Pancreas (tissue), 10 donors: ENCODE measurements around the gene ABRACL. TPM values are rescaled to one million over a fixed set of nuclear protein-coding genes. Genes with fewer than 3 reads are reported as not detected.

Source experiments
- ATAC-seq, 4 donors: fragments of 200-7000 bp; cut with Tn5 transposase; one replicate each; pipeline versions ENCODE4 v1.8.0 to v1.9.1; 2020; ENCODE audit warnings: mild to moderate bottlenecking in 4 of 4, moderate library complexity in 4 of 4
- DNase-seq, 6 donors: peaks; one replicate each; pipeline ENCODE4 v3.0.0-alpha.2; 2020
- FAIRE-seq: peaks from 2 replicates; lab custom pipeline; 2012; peaks lifted over from hg19 to GRCh38; lab: Jason Lieb, UNC
- H3K27ac ChIP-seq, 4 donors: fragments of 200-600 bp; sonication (generic); 1 replicate in 3 of 4; 2 replicates in 1 of 4; pipeline versions ENCODE4 v1.5.0 to v1.8.0; 2020
- H3K27me3 ChIP-seq, 4 donors: fragments of 200-600 bp; one replicate each; pipeline ENCODE4 v1.8.0; 2021
- H3K36me3 ChIP-seq, 3 donors: fragments of 200-600 bp; sonication (generic) in 1 of 3; one replicate each; pipeline versions ENCODE4 v1.5.0 to v1.8.0; 2020 to 2021
- H3K4me1 ChIP-seq, 3 donors: fragments of 200-600 bp; one replicate each; pipeline ENCODE4 v1.8.0; 2021
- H3K4me3 ChIP-seq, 4 donors: fragments of 200-600 bp; sonication (generic) in 2 of 4; one replicate each; pipeline versions ENCODE4 v1.5.0 to v1.8.0; 2020 to 2021
- H3K9me3 ChIP-seq, 4 donors: fragments of 200-600 bp; one replicate each; pipeline ENCODE4 v1.8.0; 2021
- WGBS, 2 donors: extraction: QIAGEN DNeasy Blood & Tissue Kit; methylation state at CpG; one replicate each; pipeline ENCODE4 v1.1.7; 2013; 5-methylcytosine and 5-hydroxymethylcytosine counted together
- intact Hi-C, 3 donors: fragments of 100-400 bp; cut with DNase I; formaldehyde crosslinking; loops; one replicate each; pipeline versions ENCODE4 v1.11.1 to v1.14.2; 2022
- polyA plus RNA-seq, 2 donors: library from polyadenylated mRNA; stranded (reverse); fragments of 200-250 nt; gene quantifications; one replicate each; pipeline ENCODE4 v1.2.3, GENCODE V29; 2013
- total RNA-seq, 6 donors: library from RNA; stranded (reverse); fragmentation: NEBNext Ultra II Directional in 4 of 6; extraction: Animal tissue kit (Norgen Biotek cat#: 25700) in 4 of 6; gene quantifications; one replicate each; pipeline versions ENCODE4 v1.2.1 to v1.2.4, GENCODE V29; 2021 to 2023
- TF ChIP-seq, protein P1 (sequence below), 4 donors: fragments of 200-600 bp; sonication (generic) in 3 of 4; IDR thresholded peaks; one replicate each; pipeline versions ENCODE4 v1.5.0 to v1.8.0; 2021; ENCODE audit warnings: antibody characterized with exemption in 4 of 4
- donor health status: healthy with polysubstance abuse.
- donor health status: DM: no; HTN: no; CAD: no; lungs with moderate emphysema.
- donor health status: DM: no; HTN: no; CAD: no.
- donor health status: control.
- donor health status: control.
- donor health status: Bipolar disorder and iron deficiency.
- donor health status: DM: yes; HTN: yes; CAD: no.
- donor health status: DM: no; HTN: no; CAD: no.
- donor health status: DM: no; HTN: no; CAD: no.
- donor health status: DM: yes; HTN: yes; CAD: no.

Gene ABRACL
- total and polyA plus RNA-seq, 8 donors, result 3.8 to 19.2 (median 8.2) TPM

DNA sequence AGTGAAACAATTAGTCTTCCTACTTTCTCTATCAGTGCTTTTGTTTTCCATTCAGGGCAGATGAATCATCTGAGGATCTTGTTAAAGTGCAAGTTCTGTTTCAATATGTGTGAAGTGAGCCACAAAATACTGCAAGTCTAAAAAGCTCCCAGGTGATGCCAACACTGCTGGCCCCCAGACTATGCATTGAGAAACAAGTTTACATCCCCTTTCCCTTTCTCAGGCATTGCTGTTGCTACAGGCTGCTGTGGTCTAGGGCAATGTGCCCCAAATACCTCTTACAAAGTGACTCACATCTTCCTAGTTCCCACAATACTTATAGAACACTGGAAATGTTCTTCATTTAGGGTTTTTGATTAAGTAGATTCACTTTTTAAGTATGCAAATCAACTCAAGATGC lies 31.8 kb downstream of the ABRACL start:
- no peaks in the 10 kb centered on the region for H3K36me3 ChIP-seq
- H3K4me1 ChIP-seq, result no peaks in the 10 kb centered on the region
- intact Hi-C loops, result no loop called here
- H3K27me3 ChIP-seq, result peaks cover 0 to 3% (median 0%) of the 10 kb centered on the region in 4 donors
- ATAC-seq, result no peak
- no peak overlapping the region for H3K4me3 ChIP-seq
- no peaks in the 10 kb centered on the region for H3K9me3 ChIP-seq
- DNase-seq, result no peak
- H3K27ac ChIP-seq, result no peak overlapping the region
- TF ChIP-seq, protein P1, sequence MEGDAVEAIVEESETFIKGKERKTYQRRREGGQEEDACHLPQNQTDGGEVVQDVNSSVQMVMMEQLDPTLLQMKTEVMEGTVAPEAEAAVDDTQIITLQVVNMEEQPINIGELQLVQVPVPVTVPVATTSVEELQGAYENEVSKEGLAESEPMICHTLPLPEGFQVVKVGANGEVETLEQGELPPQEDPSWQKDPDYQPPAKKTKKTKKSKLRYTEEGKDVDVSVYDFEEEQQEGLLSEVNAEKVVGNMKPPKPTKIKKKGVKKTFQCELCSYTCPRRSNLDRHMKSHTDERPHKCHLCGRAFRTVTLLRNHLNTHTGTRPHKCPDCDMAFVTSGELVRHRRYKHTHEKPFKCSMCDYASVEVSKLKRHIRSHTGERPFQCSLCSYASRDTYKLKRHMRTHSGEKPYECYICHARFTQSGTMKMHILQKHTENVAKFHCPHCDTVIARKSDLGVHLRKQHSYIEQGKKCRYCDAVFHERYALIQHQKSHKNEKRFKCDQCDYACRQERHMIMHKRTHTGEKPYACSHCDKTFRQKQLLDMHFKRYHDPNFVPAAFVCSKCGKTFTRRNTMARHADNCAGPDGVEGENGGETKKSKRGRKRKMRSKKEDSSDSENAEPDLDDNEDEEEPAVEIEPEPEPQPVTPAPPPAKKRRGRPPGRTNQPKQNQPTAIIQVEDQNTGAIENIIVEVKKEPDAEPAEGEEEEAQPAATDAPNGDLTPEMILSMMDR (IDR thresholded peaks at IDR 0.05), result no peak
- no peak for FAIRE-seq

DNA sequence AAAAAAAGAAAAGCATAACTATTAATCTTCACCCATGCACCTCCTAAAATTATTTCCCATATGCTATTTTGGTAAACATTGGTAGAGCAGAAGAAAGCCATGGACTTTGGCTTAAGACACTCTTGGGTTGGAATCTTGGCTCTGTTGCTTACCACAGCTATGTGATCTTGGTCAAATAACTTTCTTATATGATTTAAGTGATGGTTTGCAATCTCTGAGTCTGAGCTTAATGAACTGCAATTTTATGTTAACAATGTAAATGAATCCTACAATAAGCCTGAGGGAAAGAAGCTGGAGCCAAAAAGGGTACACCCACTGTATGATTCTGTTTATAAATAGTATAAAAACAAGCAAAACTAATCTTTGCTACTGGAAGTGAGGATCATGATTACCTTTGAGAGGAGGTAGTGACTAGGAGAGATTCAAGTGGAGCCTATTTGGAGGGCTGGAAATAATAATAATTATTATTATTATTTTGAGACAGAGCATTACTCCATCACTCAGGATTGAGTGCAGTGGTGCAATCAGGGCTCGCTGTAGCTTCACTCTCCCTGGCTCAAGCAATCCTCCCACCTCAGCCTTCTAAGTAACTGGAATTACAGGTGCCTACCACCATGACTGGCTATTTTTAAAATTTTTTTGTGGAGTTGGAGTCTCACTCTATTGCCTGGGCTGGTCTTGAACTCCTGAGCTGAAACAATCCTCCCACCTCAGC lies 34.5 kb downstream of the ABRACL start:
- intact Hi-C loops, result no loop called here
- no peak for DNase-seq
- FAIRE-seq, result no peak
- Histone ChIP-seq H3K27me3 (peaks cover 0 to 3% (median 0%) of the 10 kb centered on the region in 4 donors), H3K9me3 (no peaks in the 10 kb centered on the region), H3K27ac (no peak overlapping the region), H3K4me1 (no peaks in the 10 kb centered on the region), H3K36me3 (no peaks in the 10 kb centered on the region), H3K4me3 (no peak overlapping the region)
- ATAC-seq, result no peak
- WGBS, 2 donors, result 90 to 96% methylated on average over 1 of the region's 1 CpG
- TF ChIP-seq, protein P1 (IDR thresholded peaks at IDR 0.05), result no peak

DNA sequence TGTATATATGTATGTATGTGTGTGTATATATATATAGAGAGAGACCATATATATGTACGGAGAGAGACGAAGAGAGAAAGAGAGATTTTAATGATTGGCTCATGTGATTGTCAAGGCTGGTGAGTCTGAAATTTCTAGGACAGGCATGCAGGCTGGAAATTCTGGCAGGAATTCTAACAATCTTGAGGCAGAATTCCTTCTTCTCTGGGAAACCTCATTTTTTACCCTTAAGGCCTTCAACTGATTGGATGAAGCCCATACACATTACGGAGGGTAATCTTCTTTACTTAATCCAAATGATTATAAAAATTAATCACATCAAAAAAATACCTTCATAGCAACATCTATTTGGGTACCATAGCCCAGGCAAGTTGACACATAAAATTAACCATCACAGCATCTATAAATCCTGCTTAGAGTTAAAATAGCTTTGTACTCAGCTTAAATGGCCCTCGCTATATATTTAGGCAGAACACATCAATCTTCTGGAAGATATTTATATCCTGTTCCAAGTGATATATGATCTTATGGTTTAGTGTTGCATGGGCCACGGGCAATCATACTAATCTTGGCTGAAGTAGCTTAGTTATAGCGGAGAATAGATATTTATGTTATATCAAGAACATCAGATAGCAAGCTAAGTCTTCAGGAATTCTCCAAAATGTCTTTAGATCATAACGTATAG lies 36.6 kb downstream of the ABRACL start:
- Histone ChIP-seq H3K27me3 (no peaks in the 10 kb centered on the region), H3K4me3 (no peak overlapping the region), H3K4me1 (no peaks in the 10 kb centered on the region), H3K36me3 (no peaks in the 10 kb centered on the region), H3K9me3 (no peaks in the 10 kb centered on the region), H3K27ac (no peak overlapping the region)
- ATAC-seq, result no peak
- DNase-seq, result no peak
- 70 to 71% methylated on average over 7 of the region's 7 CpGs for WGBS, 2 donors
- no peak for FAIRE-seq
- TF ChIP-seq, protein P1 (IDR thresholded peaks at IDR 0.05), result no peak
- intact Hi-C loops, result no loop called here

DNA sequence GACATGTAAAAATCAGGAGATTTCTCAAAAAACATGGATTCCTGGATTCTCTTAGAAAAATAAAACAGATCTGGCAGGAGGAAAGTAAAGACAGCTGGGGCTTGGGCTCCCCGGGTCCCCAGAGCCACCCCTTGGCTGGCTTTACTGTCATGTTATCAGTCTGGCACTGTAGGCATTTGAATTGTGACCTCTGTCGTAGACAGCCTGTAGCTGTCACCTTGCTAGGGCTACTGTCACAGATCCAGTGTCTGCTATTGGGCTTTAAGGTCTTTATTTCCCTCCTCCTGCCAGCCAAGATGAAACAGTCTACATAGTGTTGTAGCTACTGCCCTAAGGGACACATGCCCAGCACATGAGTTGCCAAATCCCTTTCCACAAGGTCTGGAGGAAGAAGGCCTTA lies 37.5 kb downstream of the ABRACL start:
- Histone ChIP-seq H3K4me1 (no peaks in the 10 kb centered on the region), H3K4me3 (no peak overlapping the region), H3K27ac (no peak overlapping the region), H3K9me3 (no peaks in the 10 kb centered on the region), H3K27me3 (no peaks in the 10 kb centered on the region), H3K36me3 (no peaks in the 10 kb centered on the region)
- FAIRE-seq (no peak), ATAC-seq (no peak), DNase-seq (no peak)
- TF ChIP-seq, protein P1 (IDR thresholded peaks at IDR 0.05), result no peak
- 46 to 66% methylated on average over 2 of the region's 2 CpGs for WGBS, 2 donors
- intact Hi-C loops, result no loop called here

DNA sequence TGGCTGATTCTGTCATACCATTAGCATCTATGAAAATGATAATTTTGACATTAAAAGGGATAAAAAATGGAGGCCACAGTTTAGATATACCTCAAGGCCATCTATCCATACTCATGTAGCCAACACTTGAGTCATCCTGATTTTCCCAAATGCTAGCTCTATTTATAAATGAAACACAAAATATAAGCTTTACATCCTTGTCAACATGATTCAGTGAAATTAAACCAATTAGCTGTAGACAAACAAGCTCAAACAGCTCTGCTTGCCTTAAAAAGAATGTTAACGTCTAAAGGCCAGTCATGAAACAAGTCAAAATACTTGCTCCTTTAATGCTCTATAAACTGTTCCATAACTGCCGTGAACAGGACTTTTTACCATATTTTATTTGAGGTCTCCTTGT lies 40.3 kb downstream of the ABRACL start:
- no peak for FAIRE-seq
- no peak for DNase-seq
- H3K4me1 ChIP-seq, result no peaks in the 10 kb centered on the region
- TF ChIP-seq, protein P1 (IDR thresholded peaks at IDR 0.05), result no peak
- no peak overlapping the region for H3K27ac ChIP-seq
- no peak for ATAC-seq
- no peaks in the 10 kb centered on the region for H3K27me3 ChIP-seq
- H3K4me3 ChIP-seq, result no peak overlapping the region
- 75 to 81% methylated on average over 2 of the region's 2 CpGs for WGBS, 2 donors
- H3K9me3 ChIP-seq, result no peaks in the 10 kb centered on the region
- intact Hi-C loops, result no loop called here
- H3K36me3 ChIP-seq, result no peaks in the 10 kb centered on the region
